HEK293T (cell line): ENCODE measurements around the gene PLCB1.

Experiments
- CTCF ChIA-PET: fragments of 350-600 bp; formaldehyde crosslinking; extraction: SDS; loops from one replicate; lab custom pipeline; 2021; ENCODE audit warnings: antibody characterized with exemption, inconsistent platforms; lab: Yijun Ruan, JAX
- POLR2A ChIA-PET: fragments of 350-600 bp; formaldehyde crosslinking; extraction: SDS; loops from one replicate; lab custom pipeline; 2020; ENCODE audit warnings: antibody characterized with exemption, inconsistent platforms; lab: Yijun Ruan, JAX
- DNase-seq: peaks from one replicate; pipeline ENCODE4 v3.0.0; 2012; ENCODE audit warnings: mixed read lengths; ENCODE audit errors: extremely low spot score
- ARNT ChIP-seq: fragments of 450-650 bp; IDR thresholded peaks from 2 replicates; pipeline ENCODE4 v1.6.1; 2017; ENCODE audit warnings: mild to moderate bottlenecking
- BHLHE40 ChIP-seq: fragments of 450-650 bp; IDR thresholded peaks from 2 replicates; pipeline ENCODE4 v1.6.1; 2016; ENCODE audit warnings: mild to moderate bottlenecking, moderate library complexity, borderline replicate concordance
- CTBP1 ChIP-seq: fragments of 450-650 bp; IDR thresholded peaks from 2 replicates; pipeline ENCODE4 v1.6.1; 2016; ENCODE audit warnings: borderline replicate concordance
- ELF4 ChIP-seq: fragments of 450-650 bp; IDR thresholded peaks from 2 replicates; pipeline ENCODE4 v1.6.1; 2017; ENCODE audit warnings: antibody characterized with exemption
- FOXA1 ChIP-seq: fragments of 450-650 bp; IDR thresholded peaks from 2 replicates; pipeline ENCODE4 v1.6.1; 2016; ENCODE audit warnings: mild to moderate bottlenecking
- FOXK2 ChIP-seq: fragments of 450-650 bp; IDR thresholded peaks from 2 replicates; pipeline ENCODE4 v1.6.1; 2016; ENCODE audit warnings: mild to moderate bottlenecking
- FOXM1 ChIP-seq: fragments of 450-650 bp; IDR thresholded peaks from 2 replicates; pipeline ENCODE4 v1.6.1; 2017; ENCODE audit warnings: mild to moderate bottlenecking, borderline replicate concordance
- HDGF ChIP-seq: fragments of 450-650 bp; IDR thresholded peaks from 2 replicates; pipeline ENCODE4 v1.6.1; 2017; ENCODE audit warnings: antibody characterized with exemption, borderline replicate concordance
- L3MBTL2 ChIP-seq: fragments of 450-650 bp; conservative IDR thresholded peaks from 2 replicates; pipeline ENCODE4 v1.6.1; 2016; ENCODE audit warnings: mild to moderate bottlenecking
- LEF1 ChIP-seq: fragments of 450-650 bp; IDR thresholded peaks from 2 replicates; pipeline ENCODE4 v1.6.1; 2017; ENCODE audit warnings: mild to moderate bottlenecking, borderline replicate concordance
- NFRKB ChIP-seq: fragments of 450-650 bp; IDR thresholded peaks from 2 replicates; pipeline ENCODE4 v1.6.1; 2016; ENCODE audit warnings: mild to moderate bottlenecking, moderate library complexity
- PKNOX1 ChIP-seq: fragments of 450-650 bp; IDR thresholded peaks from 2 replicates; pipeline ENCODE4 v1.6.1; 2016
- SP1 ChIP-seq: fragments of 450-650 bp; IDR thresholded peaks from 2 replicates; pipeline ENCODE4 v1.6.1; 2017
- SUZ12 ChIP-seq: fragments of 450-650 bp; IDR thresholded peaks from 2 replicates; pipeline ENCODE4 v1.6.1; 2016; ENCODE audit warnings: mild to moderate bottlenecking
- TARDBP ChIP-seq: fragments of 450-650 bp; IDR thresholded peaks from 2 replicates; pipeline ENCODE4 v1.6.1; 2016
- ZNF384 ChIP-seq: fragments of 450-650 bp; IDR thresholded peaks from 2 replicates; pipeline ENCODE4 v1.6.1; 2016

The PLCB1 gene

DNA sequence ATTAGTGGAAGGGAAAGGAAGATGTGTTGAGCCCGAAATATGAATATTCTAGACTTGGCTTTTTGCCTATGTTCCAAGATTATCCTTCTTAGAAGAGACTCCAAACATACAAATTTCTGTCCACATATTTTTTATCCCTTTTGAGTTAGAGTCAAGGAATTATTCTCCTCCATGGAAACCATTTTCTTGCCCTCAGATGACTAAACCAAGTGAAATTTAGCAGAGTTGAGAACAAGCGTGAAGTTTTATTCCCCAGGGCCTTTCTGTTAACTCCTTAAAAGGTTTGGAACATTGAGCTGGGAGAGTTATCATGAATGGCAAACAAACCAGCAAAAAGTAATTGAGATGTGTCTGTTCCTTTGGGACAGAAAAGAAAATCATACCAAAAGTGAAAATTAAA lies 650.7 kb downstream of the PLCB1 start:
- no peak for TF ChIP-seq FOXK2
- no peak for TF ChIP-seq HDGF
- no peak for TF ChIP-seq PKNOX1
- no peak for TF ChIP-seq SP1
- no peak for TF ChIP-seq BHLHE40
- no peak for TF ChIP-seq ELF4
- no peak for TF ChIP-seq SUZ12
- no peak for TF ChIP-seq CTBP1
- TF ChIP-seq TARDBP: no peak
- no peak for TF ChIP-seq ARNT
- TF ChIP-seq NFRKB: no peak
- TF ChIP-seq FOXA1: no peak
- no peak for TF ChIP-seq FOXM1
- no peak for TF ChIP-seq LEF1
- TF ChIP-seq ZNF384: no peak
- POLR2A ChIA-PET: no interaction called here
- no peak for DNase-seq
- CTCF ChIA-PET: no interaction called here

DNA sequence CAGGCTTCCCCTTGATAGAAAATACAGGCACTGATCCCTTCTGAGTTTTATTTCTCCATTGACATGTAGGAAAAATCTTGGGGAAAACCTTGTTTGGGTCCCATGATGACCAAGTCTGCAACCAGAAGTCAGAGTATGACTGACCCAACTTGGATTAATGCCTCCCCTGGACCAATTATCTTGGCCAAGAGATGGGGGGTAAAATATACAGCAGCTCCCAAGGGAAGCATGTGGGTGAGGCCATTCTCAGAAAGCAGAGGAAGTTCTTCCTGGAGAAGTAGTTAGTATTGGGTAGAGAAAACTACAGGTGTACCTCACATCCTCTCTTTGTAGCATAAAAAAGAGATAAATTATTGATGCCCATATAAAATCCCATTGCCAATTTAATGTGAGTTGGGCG lies 651.7 kb downstream of the PLCB1 start:
- no peak for TF ChIP-seq ARNT
- DNase-seq: no peak
- ChIA-PET POLR2A (no interaction called here), CTCF (no interaction called here)

GRCh38 chr20:8786383-8786782 lies 654.3 kb downstream of the PLCB1 start:
- TF ChIP-seq ELF4: no peak
- no peak for TF ChIP-seq SUZ12
- TF ChIP-seq TARDBP: no peak
- TF ChIP-seq HDGF: no peak
- no peak for TF ChIP-seq LEF1
- no peak for TF ChIP-seq PKNOX1
- no peak for TF ChIP-seq BHLHE40
- no peak for TF ChIP-seq ZNF384
- TF ChIP-seq FOXM1: no peak
- TF ChIP-seq FOXA1: no peak
- no peak for TF ChIP-seq FOXK2
- no peak for TF ChIP-seq NFRKB
- TF ChIP-seq L3MBTL2: no peak
- no peak for TF ChIP-seq ARNT
- ChIA-PET CTCF (no interaction called here), POLR2A (no interaction called here)
- DNase-seq: no peak

- TF ChIP-seq LEF1 (no peak), L3MBTL2 (no peak), CTBP1 (no peak), SUZ12 (no peak)
- ChIA-PET POLR2A (no interaction called here), CTCF (no interaction called here)
- no peak for DNase-seq
These were observed 655.0 kb downstream of the PLCB1 start for GRCh38 chr20:8787090-8787489.

DNA sequence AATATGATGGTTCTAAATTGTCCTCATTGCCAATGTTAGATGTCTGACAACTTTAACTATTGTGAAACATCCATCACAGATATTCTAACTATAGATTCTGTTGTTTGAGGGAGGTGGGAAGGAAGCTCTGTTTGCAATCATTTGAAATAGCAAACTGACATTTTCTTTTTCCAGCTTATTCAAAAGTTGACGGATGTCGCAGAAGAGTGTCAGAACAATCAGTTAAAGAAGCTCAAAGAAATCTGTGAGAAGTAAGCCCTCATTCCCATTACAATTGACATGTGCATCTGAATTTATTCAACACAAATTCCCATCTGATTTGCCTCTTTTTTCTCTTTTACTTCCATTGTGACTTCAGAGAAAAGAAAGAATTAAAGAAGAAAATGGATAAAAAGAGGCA lies 656.2 kb downstream of the PLCB1 start:
- ChIA-PET CTCF (no interaction called here), POLR2A (no interaction called here)
- DNase-seq: no peak
- TF ChIP-seq SUZ12: no peak
- no peak for TF ChIP-seq FOXM1
- TF ChIP-seq SP1: no peak
- TF ChIP-seq CTBP1: no peak
- no peak for TF ChIP-seq FOXA1
- no peak for TF ChIP-seq TARDBP
- no peak for TF ChIP-seq ELF4
- no peak for TF ChIP-seq L3MBTL2
- no peak for TF ChIP-seq ZNF384
- no peak for TF ChIP-seq FOXK2
- TF ChIP-seq BHLHE40: no peak
- TF ChIP-seq HDGF: no peak
- no peak for TF ChIP-seq ARNT
- no peak for TF ChIP-seq PKNOX1
- no peak for TF ChIP-seq LEF1

DNA sequence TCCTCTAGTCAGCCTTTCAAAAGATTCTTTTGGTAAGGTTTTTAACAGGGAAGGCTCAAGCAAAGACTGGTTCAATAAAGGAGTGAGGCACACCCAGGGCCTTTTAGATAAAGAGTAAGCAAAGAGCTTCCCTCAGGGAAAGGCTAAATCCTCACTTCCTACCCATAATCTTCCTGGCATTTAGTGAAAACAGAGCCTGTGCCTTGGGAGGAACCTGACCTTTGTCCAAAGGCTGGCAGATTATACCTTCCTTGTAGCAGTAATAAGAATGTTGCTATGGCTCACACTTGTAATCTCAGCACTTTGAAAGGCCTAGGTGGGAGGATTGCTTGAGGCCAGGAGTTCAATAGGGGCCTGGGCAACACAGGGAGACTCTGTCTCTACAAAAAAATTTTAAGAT lies 656.8 kb downstream of the PLCB1 start:
- ChIA-PET POLR2A (no interaction called here), CTCF (no interaction called here)
- DNase-seq: no peak
- no peak for TF ChIP-seq ELF4
- no peak for TF ChIP-seq CTBP1
- TF ChIP-seq BHLHE40: no peak
- no peak for TF ChIP-seq L3MBTL2
- no peak for TF ChIP-seq FOXA1

GRCh38 chr20:8790442-8791074 lies 658.5 kb downstream of the PLCB1 start:
- TF ChIP-seq LEF1: no peak
- no peak for TF ChIP-seq BHLHE40
- no peak for TF ChIP-seq SUZ12
- TF ChIP-seq CTBP1: no peak
- no peak for TF ChIP-seq TARDBP
- TF ChIP-seq FOXA1: no peak
- TF ChIP-seq ARNT: no peak
- no peak for TF ChIP-seq ZNF384
- no peak for TF ChIP-seq ELF4
- TF ChIP-seq FOXM1: no peak
- no peak; the same call in 1 of the 2 replicates for TF ChIP-seq PKNOX1
- no peak for TF ChIP-seq FOXK2
- TF ChIP-seq SP1: no peak
- TF ChIP-seq L3MBTL2: no peak
- TF ChIP-seq HDGF: no peak
- no peak for TF ChIP-seq NFRKB
- DNase-seq: peak; percentile 41
- ChIA-PET CTCF (no interaction called here), POLR2A (no interaction called here)
